KOPT-K1 (cell line): ENCODE measurements around the gene NRF1.
A peak's percentile ranks its signal among the peaks of the same experiment; 100 is the strongest.

ENCODE experiments used
- H3K27ac ChIP-seq: fragments of 200-600 bp; sonication (generic); 2 replicates; pipeline ENCODE4 v1.5.1; 2016; ENCODE audit warnings: antibody characterized with exemption, mild to moderate bottlenecking, low read depth, low read length; ENCODE audit not compliant: poor library complexity, severe bottlenecking
- H3K36me3 ChIP-seq: fragments of 200-600 bp; sonication (generic); 2 replicates; pipeline ENCODE4 v1.5.1; 2017; ENCODE audit warnings: antibody characterized with exemption, mild to moderate bottlenecking, low read length, moderate library complexity; ENCODE audit not compliant: insufficient read depth
- H3K9me3 ChIP-seq: fragments of 200-600 bp; sonication (generic); 2 replicates; pipeline ENCODE4 v1.5.1; 2017; ENCODE audit warnings: antibody characterized with exemption, low read length, mild to moderate bottlenecking; ENCODE audit not compliant: insufficient read depth, poor library complexity, severe bottlenecking

The NRF1 gene

DNA sequence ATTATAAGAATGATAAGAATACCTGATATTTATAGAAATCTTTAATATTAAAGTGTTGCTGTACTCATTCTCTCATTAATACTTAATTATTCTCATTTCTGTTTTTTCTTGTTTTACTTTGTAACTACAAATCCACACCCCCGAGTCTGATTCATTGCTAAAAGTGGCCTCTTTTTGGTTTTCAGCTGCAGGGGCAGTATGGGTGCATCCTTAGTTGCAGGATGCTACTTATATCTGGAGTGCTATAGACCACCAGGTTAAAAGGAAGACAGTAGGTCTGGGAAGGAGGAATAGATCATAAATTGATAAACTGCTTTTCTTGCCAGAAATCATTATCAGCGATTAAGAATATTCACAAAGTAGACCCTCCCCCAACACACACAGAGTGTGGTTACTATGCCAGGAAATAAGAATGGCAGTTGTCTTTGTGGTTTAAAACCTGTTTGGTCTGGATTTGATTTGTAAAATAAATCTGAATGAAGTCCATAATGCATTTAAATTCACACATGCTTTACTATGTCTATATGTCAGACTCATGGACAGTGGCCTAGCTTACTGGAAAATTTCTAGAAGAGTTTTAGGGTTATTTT, 96.5 kb downstream of the NRF1 start:
- peaks cover 57% of the 10 kb centered on the region for H3K36me3 ChIP-seq
- H3K27ac ChIP-seq, result peak overlapping the region; percentile 37
- H3K9me3 ChIP-seq, result no peaks in the 10 kb centered on the region

DNA sequence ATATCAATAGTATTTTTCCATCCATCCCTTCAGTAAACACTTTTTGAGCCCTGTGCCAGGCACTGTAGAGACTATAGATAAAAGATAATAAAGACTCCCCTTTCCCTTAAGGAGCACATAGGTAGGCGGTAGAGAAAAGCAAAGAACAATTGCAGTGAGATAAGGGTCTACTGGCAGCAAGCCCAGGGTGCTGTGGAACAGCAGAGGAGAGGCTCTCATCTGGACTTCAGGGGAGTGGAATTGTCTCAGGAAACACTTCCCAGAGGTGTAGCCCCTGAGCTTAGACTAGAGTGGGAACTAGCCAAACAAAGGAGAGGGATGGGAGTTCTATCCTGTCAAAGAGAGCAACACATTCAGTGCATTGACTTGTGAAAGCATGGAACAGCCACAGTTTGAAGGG, 102.0 kb downstream of the NRF1 start:
- Histone ChIP-seq H3K27ac (no peak overlapping the region), H3K36me3 (peaks cover 98% of the 10 kb centered on the region), H3K9me3 (no peaks in the 10 kb centered on the region)

DNA sequence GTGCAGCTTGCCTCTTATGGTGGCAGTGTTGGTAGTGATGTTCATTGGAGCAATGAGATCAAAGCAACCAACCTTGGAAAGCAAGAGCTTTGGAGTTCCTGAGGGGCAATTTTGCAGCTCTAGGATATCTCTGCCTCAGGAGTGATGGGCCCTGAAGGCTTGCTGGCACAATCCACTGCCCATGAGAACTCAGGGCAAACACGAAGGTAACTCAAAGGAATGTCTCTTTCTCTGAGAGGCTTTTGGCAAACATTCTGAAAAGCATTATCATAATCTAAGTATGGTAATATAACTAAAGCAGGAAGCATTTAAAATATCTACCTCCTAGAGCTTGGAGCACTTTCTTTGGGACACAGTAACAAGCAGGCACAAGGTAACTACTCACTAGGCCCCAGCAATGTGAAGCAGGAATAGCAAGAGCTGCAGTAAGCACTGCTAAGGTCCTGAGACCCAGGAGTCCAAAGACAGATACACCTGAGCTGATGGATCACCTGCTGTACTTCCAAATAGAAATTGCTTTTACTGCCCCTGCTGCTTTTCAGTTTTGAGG, 103.1 kb downstream of the NRF1 start:
- H3K36me3 ChIP-seq, result peaks cover 98% of the 10 kb centered on the region
- no peak overlapping the region for H3K27ac ChIP-seq

GRCh38 chr7:129719980-129720732, 108.6 kb downstream of the NRF1 start:
- Histone ChIP-seq H3K27ac (peak overlapping the region; percentile 33), H3K9me3 (no peaks in the 10 kb centered on the region), H3K36me3 (peaks cover 86% of the 10 kb centered on the region)

More for the DNA sequence above, 103.1 kb downstream of the NRF1 start:
- H3K9me3 ChIP-seq, result no peaks in the 10 kb centered on the region

- peaks cover 85% of the 10 kb centered on the region for H3K36me3 ChIP-seq
These were observed 109.5 kb downstream of the NRF1 start for GRCh38 chr7:129721068-129721467.

DNA sequence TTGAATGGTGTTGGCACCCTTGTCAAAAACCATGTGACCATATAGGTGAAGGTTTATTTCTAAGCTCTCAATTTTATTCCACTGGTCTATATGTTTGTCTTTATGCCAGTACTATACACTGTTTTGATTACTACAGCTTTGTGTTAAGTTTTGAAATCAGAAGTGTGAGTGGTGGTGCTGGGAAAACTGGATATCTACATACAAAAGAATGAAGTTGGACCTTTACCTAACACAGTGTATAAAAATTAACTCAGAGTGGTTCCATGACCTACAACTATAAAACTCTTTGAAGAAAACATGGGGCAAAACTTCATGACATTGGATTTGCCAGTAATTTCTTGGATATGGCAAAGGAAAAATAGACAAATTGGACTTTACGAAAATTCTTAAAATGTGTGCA, 112.2 kb downstream of the NRF1 start:
- H3K9me3 ChIP-seq, result no peaks in the 10 kb centered on the region
- peaks cover 87% of the 10 kb centered on the region for H3K36me3 ChIP-seq
- H3K27ac ChIP-seq, result no peak overlapping the region

More at GRCh38 chr7:129721068-129721467, 109.5 kb downstream of the NRF1 start:
- Histone ChIP-seq H3K27ac (no peak overlapping the region), H3K9me3 (no peaks in the 10 kb centered on the region)

GRCh38 chr7:129724796-129725195, 113.3 kb downstream of the NRF1 start:
- Histone ChIP-seq H3K36me3 (peaks cover 87% of the 10 kb centered on the region), H3K9me3 (no peaks in the 10 kb centered on the region), H3K27ac (no peak overlapping the region)

DNA sequence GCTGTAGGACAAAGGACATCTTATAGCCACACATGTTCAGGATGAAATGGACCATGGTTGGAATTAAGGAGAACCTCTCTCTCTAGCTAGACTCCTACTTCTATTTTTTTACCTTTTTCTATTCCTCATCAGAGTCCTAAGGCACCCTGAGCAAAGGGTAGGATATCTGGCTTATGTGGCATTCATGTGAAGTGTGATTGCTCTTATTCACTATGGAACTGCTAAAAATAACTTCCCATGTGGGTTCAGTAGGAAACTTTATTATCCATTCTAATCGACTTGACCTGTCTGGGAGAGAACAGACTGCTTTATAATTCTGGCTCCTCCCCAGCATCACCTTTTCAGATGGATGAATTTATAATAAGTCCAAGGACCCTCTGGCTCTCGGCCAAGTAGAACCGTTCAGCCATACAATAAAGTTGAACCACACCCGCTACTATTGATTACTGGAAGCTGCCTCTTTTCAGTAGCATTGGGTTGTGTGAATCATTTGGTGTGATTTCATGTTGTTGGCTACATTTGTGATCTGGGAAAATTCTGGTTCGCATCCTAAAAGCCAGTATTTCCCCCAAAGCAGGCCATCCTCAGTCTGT, 117.5 kb downstream of the NRF1 start:
- no peak overlapping the region for H3K27ac ChIP-seq
- peaks cover 94% of the 10 kb centered on the region for H3K36me3 ChIP-seq
- H3K9me3 ChIP-seq, result no peaks in the 10 kb centered on the region

DNA sequence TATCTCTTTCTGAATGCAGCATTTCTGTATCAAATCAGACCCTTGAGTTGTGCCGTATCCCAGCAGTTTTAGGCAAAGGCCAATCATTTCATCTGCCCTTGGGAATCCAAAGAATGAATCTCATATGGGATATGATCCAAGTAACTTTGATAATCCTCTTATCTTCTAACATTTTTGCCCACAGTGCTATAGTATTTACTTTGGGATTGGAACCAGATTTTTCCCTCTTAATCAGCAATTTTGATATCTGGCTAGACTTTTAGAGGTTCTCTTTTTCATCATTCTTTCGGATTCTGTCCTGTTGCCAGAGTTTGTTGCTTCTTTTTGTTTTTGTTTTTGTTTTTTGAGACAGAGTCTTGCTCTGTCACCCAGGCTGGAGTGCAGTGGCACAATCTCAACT, 118.0 kb downstream of the NRF1 start:
- Histone ChIP-seq H3K9me3 (no peaks in the 10 kb centered on the region), H3K27ac (no peak overlapping the region), H3K36me3 (peaks cover 94% of the 10 kb centered on the region)

- no peak overlapping the region for H3K27ac ChIP-seq
These were observed 118.6 kb downstream of the NRF1 start for GRCh38 chr7:129730159-129730558.

GRCh38 chr7:129734400-129734799, 122.9 kb downstream of the NRF1 start:
- Histone ChIP-seq H3K9me3 (no peaks in the 10 kb centered on the region), H3K27ac (no peak overlapping the region), H3K36me3 (peaks cover 85% of the 10 kb centered on the region)

More at GRCh38 chr7:129730159-129730558, 118.6 kb downstream of the NRF1 start:
- Histone ChIP-seq H3K36me3 (peaks cover 94% of the 10 kb centered on the region), H3K9me3 (no peaks in the 10 kb centered on the region)

DNA sequence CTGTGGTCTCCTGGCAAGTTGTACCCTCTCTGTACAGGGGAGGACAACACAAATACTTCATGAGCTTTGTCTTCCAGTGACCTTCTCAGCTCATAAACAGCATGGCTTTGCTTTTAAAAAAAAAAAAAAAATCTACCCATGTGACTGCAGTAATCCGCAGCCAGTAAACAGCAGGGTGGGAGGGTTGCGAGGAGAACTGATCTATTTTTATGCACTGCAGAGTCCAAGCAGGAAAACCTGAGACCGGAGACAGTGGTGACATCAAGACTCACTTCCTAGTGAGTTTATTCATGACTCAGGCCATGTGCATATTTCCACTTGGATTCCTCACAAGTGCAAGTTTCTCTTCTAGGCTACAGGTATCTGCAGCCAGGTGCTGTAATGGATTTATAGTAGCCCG, 127.9 kb downstream of the NRF1 start:
- no peak overlapping the region for H3K27ac ChIP-seq
- peaks cover 88% of the 10 kb centered on the region for H3K36me3 ChIP-seq
- no peaks in the 10 kb centered on the region for H3K9me3 ChIP-seq

GRCh38 chr7:129740574-129741410, 129.3 kb downstream of the NRF1 start:
- peaks cover 92% of the 10 kb centered on the region for H3K36me3 ChIP-seq
- no peaks in the 10 kb centered on the region for H3K9me3 ChIP-seq
- H3K27ac ChIP-seq, result no peak overlapping the region

DNA sequence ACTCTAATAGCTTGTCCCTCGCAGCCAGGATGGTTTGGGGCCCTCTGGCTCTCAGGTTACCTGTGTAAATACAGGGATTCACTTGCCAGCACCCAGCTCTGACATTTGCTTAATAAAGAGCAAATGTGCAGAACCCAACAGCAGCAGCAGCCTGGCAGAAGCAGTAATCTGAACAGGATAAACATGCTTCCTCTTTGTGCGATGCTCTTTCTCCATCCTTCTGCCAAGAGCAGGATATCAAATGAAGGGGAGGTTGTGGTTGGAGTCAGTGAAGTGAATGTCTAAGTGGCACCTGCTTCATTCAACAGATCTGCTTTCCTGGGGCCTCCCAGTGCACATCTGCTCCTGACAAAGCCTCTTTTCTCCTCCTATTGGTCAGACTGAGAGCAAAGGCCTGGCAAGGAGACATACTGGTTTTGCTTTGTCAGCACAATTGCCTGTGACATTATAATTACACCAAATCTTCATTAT, 130.3 kb downstream of the NRF1 start:
- Histone ChIP-seq H3K9me3 (no peaks in the 10 kb centered on the region), H3K36me3 (peaks cover 95% of the 10 kb centered on the region), H3K27ac (no peak overlapping the region)
